Esophagus squamous epithelium (tissue), 4 donors: ENCODE results near the gene SH3GL3.

Experiments used
- CTCF ChIP-seq, 6 experiments: fragments of 450-650 bp in 4 of 6; fragments of 200-600 bp in 2 of 6; sonication (generic) in 2 of 6; IDR thresholded peaks; one replicate each; pipeline ENCODE4 v1.5.1; 2016 to 2019; ENCODE audit warnings: antibody characterized with exemption in 6 of 6, mild to moderate bottlenecking in 4 of 6, moderate library complexity in 4 of 6
- POLR2A ChIP-seq, 4 donors: fragments of 450-650 bp; IDR thresholded peaks; one replicate each; pipeline ENCODE4 v1.6.1; 2017; ENCODE audit warnings: antibody characterized with exemption in 4 of 4, mild to moderate bottlenecking in 4 of 4, moderate library complexity in 3 of 4

GRCh38 chr15:83533410-83533962, 86.3 kb downstream of the SH3GL3 start:
- TF ChIP-seq CTCF (IDR thresholded peaks at IDR 0.05): no peak
- TF ChIP-seq POLR2A (IDR thresholded peaks at IDR 0.05): no peak
